EH (cell line): ENCODE results near the gene HMGCL.
"Not testable (repeated sequence)": the region's sequence is repeated elsewhere in the genome, so short reads cannot be mapped to it uniquely, and the experiment has no call there.

Experiments used
- DNase-seq: peaks from one replicate; pipeline ENCODE4 v3.0.0-alpha.2; 2015; ENCODE audit warnings: low read depth

The HMGCL gene

DNA sequence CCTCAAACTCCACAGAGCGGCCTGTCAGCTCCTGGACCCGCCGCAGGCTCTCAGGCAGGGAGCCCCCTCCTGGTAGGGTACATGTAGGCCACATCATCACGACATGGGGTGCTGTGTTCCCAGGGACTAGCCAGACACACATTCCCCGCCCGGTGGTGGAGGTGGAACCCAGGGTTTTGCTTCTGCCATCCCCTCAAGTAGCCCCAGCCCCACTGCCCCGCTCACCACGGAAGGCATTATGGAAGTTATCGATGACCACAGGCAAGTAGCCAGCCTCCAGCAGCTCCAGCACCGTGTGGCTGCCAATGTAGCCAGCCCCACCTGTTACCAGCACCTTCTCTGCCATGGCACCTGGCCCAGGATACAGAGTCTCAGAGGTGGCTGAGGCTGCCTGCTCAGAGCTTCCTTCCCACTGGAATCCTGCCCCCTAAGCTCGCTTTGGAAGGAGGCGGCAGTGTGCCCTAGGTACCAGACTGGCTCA lies 26.5 kb downstream of the HMGCL start:
- DNase-seq = no peak

DNA sequence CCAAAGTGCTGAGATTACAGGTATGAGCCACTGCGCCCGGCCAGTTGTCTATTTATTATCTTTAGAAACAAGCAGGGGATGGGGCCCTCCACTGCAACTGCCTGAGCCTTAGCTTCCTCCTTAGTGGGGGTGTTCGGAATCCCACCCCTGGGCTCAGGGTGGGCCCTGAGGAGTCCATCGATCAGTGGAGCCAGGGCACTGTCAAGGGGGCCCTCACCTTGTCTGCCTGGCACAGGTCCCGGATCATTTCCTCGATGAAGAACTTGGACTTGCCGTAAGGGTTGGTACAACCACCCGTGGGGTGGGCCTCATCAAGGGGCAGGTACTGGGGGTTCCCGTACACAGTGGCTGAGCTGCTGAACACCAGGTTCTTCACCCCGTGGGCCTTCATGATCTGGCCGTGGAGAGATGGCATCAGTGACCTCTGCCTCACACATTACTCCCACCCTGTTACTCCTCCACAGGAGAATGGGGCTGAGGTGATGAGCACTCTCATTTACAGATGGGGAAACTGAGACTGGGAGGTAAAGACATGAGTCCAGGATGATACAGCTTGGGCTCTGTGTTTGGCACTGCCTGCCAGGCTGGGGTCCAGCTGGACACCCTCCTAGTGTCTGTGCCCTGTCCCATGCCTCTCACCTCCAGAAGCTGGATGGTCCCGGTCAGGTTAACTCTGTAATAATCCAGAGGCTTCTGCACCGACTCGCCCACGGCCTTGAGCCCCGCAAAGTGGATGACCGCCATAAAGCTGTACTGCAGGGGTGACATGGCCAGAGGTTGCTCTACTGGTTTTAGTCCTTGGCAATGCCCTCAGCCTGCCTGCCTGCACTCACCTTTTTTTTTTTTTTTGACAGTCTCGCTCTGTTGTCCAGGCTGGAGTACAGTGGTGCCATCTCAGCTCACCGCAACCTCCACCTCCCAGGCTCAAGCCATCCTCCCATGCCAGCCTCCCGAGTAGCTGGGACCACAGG lies 27.5 kb downstream of the HMGCL start:
- no peak for DNase-seq

DNA sequence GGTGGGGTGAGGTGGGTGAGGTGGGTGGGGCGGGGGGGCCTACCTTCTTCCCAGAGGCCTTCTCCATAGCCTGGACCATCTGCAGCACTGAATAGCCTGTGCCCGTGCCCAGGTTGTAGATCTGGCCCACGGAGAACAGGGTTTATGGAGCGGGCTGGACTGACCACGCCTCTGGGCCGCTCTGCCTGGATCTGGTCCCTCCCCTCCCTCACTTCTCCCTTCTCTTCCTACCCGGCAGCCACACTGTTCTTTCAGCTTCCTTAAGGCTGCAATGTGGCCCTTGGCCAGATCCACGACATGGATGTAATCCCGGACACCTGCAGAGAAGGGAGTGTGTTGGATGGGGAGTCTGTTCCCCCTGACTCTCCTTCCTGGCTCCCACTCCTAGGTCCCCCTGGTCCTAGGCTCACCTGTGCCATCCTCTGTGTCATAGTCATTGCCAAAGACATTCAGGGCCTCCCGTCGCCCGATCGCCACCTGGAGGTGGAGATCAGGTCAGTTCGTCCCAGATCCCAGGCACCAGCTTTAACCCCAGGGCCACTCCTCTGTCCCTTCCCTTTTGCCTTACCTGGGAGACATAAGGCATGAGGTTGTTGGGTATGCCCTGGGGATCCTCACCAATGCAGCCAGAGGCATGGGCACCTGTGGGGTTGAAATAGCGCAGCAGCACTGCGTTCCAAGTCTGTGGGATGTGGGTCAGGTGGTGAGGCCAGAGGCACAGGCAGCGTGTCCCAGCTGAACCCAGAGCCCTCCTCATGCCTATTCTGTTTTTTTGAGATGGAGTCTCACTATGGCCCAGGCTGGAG lies 28.6 kb downstream of the HMGCL start:
- no peak for DNase-seq

DNA sequence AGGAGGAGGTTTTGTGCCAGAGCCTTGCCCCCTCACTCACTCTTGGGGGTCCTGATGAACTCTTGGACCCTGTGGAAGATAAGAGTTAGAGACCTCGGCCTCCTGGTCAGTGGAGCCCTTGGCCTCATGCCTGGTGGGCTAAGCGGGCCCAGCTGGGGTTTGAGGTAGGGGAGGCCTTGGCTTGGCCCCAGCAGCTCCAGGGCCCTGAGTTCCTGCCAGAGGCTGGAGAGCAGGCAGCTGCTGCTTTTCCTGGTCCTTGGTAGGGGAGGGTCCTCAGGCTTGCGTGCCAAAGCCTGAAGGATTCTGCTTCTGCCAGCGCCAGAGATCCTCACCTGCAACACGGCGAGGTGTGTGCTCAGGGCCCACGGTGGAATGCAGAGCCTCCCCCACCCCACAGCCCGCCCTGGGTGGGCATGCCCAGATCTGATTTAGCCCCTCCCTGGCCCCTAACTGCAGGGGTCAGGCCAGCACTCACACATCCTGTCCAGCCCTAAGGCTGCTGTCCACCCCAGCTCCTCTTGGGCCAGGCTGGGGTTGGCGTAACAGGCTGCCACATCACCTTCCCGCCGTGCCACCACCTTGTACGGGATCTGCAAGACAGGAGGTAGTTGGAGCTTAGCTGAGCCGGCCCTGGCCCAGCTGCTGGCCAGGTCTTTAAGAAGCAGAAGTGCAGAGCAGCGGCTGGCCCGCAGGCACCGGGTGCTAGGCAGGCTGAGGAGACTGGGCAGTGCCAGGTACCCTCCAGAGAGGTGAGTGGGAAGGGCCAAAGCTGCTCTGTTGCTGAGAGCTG lies 29.4 kb downstream of the HMGCL start:
- DNase-seq = no peak

DNA sequence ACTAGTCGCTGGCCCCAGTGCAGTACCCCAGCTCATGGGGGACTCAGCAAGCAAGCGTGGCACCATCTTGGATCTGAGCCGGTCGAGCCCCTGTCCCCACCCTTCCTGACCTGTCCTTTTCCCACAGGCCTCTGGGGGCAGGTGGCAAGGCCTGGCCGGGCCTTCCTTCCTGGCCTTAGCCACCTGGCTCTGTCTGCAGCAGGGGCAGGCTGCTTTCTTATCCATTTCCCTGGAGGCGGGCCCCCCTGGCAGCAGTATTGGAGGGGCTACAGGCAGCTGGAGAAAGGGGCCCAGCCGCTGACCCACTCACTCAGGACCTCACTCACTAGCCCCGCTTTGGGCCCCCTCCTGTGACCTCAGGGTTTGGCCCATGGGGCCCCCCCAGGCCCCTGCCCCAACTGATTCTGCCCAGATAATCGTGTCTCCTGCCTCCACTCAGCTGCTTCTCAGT lies 30.5 kb downstream of the HMGCL start:
- not testable (repeated sequence) for DNase-seq

DNA sequence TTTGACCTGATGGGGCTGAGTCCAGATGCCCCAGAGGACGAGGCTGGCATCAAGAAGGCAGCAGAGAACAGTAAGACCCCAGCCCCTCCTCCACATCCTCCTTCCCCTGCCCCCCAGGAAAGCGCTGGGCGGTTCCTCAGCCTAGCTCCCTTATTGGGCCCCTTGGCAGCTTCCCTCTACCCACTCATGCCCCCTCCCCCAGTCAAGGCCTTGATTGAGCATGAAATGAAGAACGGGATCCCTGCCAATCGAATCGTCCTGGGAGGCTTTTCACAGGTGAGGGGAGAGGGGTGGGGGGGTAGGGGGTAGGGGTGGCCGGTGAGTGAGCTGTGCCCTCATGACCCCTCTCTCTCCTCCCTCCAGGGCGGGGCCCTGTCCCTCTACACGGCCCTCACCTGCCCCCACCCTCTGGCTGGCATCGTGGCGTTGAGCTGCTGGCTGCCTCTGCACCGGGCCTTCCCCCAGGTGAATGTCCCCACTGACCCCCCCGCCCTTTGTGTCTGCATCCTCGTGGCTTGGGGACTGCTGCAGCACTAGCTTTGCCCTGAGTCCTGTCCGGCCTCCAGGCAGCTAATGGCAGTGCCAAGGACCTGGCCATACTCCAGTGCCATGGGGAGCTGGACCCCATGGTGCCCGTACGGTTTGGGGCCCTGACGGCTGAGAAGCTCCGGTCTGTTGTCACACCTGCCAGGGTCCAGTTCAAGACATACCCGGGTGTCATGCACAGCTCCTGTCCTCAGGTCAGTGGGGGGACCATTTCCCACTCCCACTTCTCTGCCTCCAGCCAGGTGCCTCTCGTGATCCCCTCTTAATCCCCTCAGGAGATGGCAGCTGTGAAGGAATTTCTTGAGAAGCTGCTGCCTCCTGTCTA lies 31.1 kb downstream of the HMGCL start:
- DNase-seq = no peak

DNA sequence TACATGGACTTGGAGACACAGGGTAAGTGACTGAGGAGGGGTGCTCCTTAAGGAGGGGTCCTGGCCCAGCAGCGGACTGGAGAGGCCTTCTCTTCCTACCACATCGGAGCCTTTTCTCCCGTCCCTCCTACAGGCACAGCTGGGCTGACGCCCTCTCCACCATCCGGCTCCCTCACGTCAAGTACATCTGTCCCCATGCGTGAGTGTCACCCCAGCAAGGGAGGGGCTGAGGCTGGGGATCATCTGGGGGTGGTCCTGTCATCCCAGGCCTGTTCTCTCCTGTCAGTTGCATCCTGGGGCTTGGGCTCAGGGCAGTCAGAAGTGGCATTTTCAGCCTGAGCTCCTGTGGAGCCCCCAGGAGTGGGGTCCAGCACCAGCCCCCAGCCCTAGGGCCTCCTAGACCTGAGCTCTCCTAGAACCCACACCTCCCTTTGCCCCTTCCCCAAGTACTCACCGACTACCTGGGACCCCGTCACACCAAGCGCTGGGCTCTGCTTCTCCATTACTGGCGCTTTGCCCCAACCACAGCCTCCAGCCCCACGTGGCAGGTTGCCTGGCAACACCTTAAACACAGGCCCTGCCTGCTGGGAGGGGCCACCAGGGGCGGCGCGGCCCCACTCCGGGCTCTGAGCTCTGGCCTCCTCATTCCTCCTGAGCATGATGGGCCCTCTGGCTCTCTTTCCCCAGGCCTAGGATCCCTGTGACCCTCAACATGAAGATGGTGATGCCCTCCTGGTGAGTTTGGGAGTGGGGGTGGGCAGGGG lies 32.0 kb downstream of the HMGCL start:
- peak; percentile 52 for DNase-seq

DNA sequence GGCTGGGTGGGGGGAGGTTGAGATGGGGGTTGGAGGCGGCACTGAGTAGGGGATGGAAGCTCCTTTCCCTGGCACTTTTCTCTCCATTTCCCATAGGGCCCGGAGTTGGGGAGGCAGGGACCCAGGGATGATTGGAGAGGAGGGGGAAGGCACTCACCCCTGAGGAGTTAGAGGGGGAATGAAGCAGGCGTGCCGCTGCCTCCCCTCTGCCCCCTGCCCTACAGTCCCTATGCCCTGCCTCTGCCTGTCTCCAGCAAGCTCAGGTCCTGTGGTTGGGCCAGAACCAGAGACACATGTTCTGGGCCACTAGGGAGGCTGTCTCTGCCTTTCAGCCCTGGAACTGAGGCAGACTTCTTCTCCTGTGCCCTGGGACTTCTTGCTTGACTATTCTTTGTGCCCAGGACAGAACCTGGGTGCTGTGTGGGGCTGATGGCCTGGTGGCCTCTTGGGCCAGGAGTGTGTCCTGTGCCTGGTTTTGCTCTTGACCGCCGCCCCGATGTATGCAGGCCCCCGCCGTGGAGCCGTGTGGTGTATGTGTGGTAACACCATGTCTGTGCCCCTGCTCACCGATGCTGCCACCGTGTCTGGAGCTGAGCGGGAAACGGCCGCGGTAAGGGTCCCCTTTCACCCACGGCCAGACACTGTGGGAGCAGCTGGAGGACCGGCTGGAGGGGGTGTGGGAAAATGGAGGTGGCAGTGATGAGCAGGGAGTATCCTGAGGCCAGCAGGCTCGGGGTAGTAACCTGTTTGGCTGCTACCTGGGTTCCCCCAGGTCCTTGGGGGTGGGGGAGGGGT lies 32.9 kb downstream of the HMGCL start:
- no peak for DNase-seq

DNA sequence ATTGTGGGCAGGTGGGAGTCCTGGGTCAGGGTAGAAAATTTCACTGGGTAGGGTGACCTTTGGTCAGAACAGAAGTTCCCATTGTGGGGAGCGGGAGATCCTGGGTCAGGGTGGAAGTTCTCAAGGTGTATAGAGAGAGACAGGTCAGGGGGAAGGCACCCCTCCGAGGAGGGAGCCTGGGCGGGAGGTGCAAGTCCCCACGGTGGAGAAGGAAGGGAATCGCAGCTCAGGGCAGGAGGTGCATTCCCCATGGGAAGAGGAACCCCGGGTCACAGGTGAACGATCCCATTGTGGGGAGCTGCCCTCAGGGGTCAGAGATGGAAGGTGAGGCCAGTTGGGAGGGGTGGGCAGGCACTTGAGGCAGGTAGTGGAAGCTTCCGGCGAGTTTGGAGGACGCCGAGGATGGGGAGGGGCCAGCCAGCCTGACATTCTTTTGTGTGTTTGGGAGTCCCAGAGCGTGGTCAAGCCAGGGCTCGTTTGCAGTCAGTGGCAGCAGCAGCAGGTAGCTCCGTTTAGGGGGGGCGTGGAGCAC lies 33.6 kb downstream of the HMGCL start:
- DNase-seq = peak; percentile 49

DNA sequence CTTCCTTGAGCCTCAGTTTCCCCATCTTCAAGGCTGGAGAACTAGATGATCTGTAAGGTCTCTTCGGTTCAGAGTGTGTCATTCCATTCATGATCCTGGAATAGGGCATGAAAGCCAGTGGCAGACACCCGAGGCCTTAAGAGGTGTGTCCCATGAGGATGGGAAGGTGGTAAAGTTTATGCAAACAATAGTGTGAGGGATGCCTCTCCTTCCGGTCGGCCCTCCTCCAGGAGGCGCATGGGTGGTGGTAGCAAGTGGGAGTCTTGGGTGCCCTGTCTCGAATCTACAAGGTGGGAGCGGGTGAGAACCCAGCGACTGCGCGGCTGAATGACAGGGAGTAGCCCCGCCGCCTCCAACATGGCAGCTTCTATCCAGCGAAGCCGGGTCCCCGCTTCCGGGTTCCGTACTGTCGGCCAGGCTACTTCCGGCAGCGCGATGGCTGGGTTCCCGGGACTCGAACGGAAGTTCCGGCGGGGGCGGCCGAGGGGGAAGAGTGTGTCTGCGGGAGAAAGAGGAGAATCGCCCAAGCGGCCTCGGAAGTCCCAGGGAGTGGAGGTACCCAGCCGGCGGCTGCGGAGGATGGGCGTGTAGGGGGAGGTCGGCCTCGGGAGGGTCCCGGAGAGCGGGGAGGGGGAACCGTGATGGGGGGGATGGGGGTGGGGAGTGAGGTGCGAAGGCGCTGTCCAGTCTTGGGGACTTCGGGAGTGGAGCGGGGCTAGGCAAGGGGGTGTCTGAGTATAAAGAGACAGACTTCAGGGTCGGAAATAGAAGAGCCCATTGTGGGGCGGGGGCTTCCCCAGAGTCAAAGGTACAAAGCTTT lies 34.3 kb downstream of the HMGCL start, which contains the start of gene LYPLA2:
LYPLA2 (plus strand) TSS at position 450 of the 820 bp plus-strand sequence. CDS start 1,538 bp downstream, outside the sequence.
- peak; percentile 94 for DNase-seq

DNA sequence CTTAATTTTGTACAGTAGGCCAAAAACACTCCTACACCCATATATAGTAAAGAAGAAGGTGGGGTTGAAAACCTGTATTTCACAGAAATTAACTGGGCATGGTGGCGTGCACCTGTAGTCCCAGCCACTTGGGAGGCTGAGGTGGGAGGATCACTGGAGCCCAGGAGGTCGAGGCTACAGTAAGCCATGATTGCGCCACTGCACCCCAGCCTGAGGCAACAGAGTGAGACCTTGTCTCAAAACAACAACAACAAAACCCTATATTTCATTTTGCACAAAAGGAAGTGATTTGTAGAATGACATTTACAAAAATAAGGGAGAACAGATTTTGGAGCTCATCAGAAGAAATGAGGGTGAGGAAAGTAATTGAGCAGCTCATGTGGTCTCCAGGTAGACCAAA lies 36.5 kb downstream of the HMGCL start:
- no peak for DNase-seq

DNA sequence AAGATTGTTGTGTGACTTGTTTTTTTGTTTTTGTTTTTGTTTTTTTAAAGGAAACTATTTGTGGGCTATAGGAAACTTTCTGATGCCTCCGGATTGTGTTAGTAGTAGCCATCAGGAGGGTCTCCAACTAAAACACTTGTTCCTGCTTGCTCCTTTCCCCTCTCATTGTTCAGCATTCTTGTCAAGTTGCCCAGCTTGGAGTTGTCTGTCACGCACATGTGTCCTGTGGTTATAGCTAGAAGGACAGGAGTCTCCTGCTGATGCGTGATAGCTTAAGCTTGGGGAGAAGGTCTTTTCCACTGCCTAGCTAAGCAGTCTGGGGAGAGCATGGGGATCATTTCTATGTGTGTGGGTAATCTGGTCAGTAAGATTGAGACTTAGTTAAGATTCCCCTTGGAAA lies 37.5 kb downstream of the HMGCL start:
- DNase-seq = no peak

DNA sequence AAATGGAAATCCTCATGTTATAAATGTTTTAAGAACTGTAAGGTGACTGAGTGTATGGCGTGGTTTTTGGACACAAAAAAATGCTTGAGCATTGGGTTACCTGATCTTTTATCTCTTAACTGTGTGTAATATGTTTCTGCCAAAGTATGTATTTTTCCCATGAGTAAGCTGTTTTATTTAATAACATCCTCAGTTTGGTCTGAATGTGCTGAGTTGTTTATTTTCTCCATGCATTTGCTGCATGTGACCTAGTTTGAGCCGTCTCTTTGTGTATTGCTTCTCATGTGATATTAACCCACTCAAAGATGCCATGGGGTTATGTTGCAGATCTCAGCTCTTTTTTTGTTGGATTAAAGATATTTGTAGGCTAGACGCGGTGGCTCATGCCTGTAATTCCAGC lies 40.4 kb downstream of the HMGCL start:
- DNase-seq = no peak

DNA sequence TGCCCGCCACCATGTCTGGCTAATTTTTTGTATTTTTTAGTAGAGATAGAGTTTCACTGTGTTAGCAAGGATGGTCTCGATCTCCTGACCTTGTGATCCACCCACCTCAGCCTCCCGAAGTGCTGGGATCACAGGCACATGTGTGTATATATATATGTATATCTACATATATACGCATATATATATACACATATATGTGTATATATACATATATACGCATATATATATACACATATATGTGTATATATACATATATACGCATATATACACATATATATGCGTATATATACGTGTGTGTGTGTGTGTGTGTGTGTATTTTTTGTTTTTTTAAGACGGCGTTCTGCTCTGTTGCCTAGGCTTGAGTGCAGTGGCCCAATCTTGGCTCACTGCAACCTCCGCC lies 42.1 kb downstream of the HMGCL start:
- not testable (repeated sequence) for DNase-seq

DNA sequence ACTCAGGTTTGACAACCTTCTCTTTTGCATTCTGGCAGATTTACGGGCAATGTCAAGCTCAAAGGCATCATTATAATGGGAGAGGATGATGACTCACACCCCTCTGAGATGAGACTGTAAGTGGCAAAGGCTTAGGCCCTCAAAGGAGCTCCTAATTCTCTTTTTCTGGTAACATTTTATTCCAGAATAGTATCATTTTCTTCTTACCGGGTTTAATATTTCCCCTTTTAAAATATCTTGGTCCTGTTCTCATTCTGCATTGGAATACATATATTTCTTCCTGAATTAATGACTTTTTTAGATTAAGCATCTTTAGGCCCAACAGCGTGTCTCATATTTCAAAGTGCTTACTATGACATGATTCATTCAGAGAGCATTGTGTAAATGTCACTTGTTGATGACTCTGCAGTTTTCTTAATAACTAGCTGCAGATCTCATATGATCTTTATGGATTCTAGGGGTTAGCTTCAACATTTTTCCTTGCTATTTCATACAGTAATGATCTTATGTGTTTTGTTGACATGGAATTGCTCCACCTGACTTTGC lies 45.3 kb downstream of the HMGCL start:
- DNase-seq = peak; percentile 73

DNA sequence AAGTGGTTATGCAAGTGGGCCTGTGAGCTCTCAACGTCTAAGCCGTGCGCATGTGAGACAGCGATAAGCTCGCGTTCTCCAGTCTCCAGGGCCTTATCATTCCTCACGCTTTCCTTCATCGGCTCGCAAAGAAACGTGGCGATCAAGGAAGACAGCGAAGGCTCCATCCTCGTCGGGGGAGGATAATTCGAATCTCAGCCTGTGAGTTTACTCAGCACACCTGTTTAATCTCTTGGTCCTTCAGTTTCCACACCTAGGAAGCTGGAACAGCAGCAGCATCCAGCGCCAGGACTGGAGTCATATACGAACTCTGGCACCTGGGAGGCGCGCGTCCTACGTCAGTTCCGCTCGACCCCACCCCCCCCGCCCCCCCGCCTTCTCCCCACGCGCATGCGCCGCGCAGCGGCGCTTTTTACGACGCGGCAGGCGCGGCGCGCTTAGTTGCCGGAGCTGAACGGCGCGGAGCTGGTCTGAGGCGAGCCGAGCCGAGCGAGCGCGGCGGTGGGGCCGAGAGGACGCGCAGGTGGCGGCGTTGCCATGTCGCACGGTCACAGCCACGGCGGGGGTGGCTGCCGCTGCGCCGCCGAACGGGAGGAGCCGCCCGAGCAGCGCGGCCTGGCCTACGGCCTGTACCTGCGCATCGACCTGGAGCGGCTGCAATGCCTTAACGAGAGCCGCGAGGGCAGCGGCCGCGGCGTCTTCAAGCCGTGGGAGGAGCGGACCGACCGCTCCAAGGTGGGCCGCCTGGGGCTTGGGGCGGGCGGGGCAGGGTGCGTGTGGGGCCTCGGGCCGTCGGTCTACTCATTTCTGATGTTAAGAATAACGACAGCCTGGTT lies 47.0 kb downstream of the HMGCL start, which contains the start of gene PITHD1:
PITHD1 (plus strand) TSS at position 440 of the 836 bp plus-strand sequence; CDS start at position 538, 98 bp downstream.
- peak; percentile 84 for DNase-seq

DNA sequence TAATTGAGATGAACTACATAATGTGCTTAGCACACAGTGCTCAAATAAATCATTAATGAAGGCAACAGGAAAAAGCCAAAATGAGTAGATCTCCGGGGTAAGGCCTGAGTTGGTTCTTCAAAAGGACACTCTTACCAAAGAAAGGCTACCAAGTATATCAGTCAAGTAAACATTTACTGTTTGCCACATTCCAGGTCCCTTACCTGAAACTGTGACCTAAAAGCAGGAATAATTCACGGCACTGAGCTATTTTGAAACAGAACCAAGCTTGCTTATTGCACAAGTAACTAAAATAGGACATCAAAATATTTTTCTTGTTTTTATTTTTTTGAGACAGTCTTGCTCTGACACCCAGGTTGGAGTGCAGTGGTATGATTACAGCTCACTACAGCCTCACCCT lies 49.0 kb downstream of the HMGCL start:
- no peak for DNase-seq
